ENCODE measurements around the gene CAMTA2. TPM values are rescaled to one million over a fixed set of nuclear protein-coding genes. Genes with fewer than 3 reads are reported as not detected.

CAMTA2 gene, protein sequence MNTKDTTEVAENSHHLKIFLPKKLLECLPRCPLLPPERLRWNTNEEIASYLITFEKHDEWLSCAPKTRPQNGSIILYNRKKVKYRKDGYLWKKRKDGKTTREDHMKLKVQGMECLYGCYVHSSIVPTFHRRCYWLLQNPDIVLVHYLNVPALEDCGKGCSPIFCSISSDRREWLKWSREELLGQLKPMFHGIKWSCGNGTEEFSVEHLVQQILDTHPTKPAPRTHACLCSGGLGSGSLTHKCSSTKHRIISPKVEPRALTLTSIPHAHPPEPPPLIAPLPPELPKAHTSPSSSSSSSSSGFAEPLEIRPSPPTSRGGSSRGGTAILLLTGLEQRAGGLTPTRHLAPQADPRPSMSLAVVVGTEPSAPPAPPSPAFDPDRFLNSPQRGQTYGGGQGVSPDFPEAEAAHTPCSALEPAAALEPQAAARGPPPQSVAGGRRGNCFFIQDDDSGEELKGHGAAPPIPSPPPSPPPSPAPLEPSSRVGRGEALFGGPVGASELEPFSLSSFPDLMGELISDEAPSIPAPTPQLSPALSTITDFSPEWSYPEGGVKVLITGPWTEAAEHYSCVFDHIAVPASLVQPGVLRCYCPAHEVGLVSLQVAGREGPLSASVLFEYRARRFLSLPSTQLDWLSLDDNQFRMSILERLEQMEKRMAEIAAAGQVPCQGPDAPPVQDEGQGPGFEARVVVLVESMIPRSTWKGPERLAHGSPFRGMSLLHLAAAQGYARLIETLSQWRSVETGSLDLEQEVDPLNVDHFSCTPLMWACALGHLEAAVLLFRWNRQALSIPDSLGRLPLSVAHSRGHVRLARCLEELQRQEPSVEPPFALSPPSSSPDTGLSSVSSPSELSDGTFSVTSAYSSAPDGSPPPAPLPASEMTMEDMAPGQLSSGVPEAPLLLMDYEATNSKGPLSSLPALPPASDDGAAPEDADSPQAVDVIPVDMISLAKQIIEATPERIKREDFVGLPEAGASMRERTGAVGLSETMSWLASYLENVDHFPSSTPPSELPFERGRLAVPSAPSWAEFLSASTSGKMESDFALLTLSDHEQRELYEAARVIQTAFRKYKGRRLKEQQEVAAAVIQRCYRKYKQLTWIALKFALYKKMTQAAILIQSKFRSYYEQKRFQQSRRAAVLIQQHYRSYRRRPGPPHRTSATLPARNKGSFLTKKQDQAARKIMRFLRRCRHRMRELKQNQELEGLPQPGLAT
- total RNA-seq, result 13.4 TPM

DNA sequence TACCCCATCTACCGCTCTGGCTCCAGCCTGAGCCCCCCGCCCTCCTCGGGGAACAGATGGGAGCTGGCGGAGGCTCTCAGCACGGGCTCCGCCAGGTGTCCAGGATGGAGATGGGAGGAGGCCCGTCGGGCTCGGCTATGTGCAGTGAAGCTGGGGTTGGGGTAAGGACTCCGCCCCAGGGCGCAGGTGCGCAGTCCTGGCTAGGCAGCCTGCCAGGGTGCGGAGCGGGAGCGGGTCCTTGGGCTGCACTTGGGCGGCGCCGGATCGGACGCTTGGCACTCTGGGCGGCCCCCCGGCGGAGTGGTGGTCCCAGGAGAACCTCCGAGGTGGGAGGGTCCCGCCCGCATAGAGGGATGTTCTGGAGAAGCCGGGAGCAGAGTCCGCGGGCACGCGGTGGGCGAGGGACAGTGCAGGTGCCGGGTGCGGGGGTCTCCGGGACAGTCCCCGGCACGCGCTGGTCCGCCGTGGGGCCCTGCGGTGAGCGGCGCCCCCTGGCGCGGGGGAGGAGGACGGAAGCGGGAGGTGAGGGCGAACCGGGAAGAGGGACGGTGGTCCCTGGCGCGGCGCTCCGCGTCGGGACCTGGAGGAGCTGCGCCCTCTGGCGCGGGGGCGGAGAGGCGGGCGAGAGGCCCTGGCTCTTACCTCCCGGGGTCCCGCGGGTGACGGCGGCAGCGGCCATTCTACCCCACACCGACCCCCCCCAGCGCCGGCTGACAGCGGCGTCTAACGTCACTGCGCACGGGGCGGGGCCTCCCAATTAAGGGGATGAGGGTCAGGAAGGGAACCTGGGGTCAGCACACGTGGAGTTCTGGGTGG is at the start of gene CAMTA2:
Gene CAMTA2 (minus strand): TSS at position 725 of the 816 bp plus-strand sequence. CDS start 1,453 bp downstream, outside the sequence.

DNA sequence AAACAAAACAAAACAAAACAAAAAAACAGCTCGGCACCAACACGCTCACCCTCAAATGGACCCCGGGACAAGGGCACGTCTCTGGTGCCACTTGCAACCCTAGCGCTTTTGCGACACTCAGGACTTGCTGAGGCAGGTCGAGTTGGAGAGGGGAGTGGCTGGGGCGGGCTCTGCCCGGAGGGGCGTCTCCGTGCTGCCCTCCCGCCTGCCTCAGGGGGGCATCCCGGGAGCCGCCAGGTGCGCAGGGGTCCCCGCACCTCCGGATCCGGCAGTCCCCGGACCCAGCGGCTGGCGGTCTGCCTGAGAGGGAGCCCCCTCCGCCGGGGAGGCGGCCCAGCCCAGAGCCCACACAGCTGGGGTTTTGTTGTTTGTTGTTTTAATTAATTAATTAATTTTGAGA is 47.8 kb upstream of the CAMTA2 start, which contains the start of gene SLC52A1:
Gene SLC52A1 (minus strand): TSS at position 112 of the 400 bp plus-strand sequence. CDS start 820 bp downstream, outside the sequence.

DNA sequence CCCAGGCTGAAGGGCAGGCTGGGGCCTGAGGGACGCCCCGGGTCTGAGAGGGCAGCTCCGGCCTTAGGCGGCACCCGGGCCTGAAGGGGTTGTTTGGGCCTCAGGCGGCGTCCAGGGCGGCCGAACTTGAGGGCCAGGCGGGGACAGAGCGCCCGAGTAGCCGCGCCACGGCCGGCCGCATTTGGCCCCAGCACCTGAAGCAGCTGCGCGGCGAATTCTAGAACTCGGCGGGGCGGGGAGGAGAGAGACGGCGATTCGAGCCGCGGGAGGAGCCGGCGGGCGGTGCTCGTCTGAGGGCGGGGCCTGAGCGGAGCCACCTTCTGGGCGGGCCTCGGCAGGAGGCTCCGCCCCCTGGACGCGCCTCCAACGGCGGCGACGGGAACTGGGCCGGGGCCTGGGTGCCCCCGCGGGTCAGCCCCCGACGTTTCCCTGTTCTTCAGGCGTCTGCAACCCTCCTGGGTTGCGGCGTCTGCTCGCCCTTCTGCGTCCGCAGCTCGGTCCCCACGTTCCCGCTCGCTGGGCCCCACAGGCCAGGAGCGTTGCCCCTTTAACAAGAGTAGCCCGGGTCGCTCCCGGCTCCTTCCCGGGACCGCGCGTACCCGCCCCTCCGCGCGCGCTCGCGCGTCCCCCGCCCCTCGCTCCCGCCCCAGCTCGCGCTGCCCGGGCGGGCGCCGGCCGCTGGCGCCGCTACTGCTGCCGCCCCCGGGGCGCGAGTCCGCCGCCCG is 10.0 kb upstream of the CAMTA2 start, which contains the start of the genes INCA1 and KIF1C:
Gene INCA1 (minus strand): TSS at position 221 of the 725 bp plus-strand sequence. CDS start 3,085 bp downstream, outside the sequence.
Gene KIF1C (plus strand): TSS at position 649 of the 725 bp plus-strand sequence. CDS start 2,297 bp downstream, outside the sequence.

DNA sequence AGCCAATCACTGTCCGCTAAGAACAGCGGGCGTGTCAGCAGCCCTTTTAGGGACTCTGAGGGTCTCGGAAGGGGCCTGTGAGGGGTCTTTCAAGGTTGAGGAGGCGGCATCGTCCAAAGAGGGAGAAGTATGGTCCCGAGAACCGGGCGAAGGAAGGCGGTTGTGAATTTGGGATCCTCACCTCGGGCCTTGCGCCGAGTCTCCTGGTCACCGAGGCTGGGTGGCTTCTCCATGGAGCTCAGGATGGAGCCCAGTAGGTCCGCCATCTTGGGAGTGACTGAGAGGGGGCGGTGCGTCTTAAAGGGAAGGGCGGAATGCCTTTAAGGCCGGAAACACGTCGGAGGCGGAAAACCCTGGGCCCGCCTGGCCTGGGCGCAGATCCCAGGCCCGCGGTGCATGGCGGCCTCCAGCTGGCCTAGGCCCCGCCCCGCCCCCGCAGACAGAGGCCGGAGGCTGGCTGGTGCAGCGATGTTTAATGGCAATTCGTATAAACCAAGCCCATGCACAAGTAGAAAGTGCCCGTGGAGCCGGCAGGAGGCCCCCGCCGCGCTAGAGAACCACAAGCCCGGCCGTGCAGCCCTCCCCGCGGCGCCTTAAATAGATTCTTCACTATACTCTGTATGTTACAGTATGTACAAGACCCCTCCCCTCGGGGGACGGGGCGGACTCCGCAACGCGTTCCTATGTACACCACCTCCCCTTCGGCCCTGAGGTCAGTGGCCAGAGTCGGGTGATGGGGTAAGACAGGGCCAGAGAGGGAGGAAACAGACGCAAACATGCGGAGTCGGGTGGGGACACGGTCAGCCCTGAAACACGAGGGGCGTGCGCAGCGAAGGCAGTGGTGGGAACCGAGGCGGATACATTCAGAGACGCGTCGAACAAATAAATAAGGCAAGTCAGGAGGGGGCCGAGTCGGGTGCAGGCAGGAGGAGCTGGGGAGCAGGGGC is 19.7 kb downstream of the CAMTA2 start, which contains the start of gene SPAG7:
Gene SPAG7 (minus strand): TSS at position 279 of the 947 bp plus-strand sequence. CDS start 13 bp downstream, at position 266.

DNA sequence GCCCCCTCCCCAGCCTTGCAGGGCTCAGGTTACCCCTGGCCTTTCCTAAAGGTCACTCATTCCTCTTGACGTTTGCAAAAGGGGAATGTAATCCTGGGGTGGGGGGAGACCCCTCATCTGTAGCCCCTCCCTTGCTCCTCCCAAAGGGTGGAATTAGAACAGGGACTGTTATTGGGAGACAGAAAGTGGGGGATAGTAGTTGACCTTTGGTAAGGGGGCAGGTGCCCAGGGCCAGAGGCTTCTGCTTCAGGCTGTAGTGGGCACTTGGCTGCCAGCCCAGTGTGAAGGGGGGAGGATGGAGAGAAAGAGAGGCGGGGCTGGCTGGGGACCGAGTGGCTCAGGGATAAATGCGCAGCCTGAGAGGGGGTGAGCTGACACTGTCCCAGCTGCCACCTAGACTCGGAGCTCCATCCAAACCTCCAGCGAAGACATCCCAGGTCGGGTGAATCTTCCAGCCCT is 36.7 kb downstream of the CAMTA2 start, which contains the start of gene ENO3:
Gene ENO3 (plus strand): TSS at position 374 of the 459 bp plus-strand sequence. CDS start 711 bp downstream, outside the sequence.

DNA sequence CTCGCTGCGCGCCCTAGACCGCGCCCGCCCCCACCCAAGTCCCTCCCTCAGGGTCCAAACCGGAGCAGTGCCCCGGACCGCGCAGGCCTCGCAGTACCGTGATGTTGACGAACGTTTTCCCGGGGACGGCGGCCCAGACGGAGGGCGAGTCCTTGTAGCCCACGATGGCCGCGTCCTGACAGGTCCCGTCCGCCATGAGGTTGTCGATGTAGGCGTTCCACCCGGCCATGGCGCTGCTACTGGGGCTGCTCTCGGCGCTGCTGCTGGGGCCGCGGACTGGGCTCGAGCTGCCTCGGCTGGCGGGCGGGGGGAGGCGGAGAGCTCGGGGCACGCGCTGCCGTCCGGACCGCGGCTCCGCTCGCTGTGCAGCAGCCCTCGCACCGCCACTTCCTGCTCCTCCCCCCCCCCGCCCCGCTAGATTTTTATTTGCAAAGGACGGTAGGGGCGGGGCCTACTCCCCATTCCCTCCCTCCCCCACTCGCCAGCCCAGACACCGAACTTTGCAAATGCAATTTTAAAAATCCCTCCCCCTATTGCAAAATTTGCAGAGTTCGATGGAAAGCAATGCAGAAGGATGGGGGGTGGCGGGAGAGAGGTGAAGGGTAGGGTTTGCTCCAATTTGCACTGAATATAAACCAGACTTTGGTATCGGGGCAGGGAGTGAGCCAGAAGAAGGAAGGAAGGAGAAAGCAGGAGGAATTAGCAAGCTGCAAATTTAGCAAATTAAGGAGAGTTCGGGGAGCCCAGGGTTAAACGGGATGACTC is 39.1 kb downstream of the CAMTA2 start, which contains the start of gene PFN1:
Gene PFN1 (minus strand): TSS at position 365 of the 765 bp plus-strand sequence. CDS start 136 bp downstream, at position 229.

DNA sequence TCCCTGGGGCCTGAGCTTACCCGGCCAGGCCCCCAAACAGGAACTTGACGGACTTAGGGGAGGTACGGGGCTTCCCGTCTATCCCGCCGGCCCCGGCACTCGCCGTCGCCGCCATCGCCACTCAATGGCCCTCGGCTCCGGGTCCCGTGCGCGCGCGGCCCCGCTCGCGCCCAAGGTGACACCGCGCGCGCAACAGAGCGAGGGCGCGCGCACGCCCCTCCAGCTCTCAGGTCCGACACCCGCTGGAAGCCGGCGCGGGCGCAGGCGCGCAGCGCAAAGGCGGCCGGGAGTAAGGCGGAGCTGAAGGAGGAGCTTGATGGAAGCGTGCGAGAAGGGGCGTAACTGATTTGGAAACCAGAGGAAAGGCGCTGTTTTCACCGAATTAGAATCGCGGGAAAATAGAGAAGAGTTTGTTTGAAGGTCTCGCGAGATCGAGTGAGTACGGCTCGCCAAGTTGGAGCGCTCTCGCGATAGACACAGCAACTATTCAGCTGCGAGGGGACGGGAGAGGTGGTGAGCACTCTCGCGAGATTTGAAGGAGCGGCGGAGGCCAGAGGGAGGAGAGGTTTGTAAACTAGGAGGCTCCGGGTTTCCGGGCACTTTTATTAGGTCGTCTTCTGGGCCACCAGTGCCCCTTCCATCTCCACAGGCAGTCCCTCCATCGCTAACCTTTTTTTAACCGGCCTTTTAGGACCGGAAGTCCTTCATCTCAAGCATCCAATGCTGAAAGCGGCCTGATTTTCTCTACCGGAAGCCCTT is 47.5 kb downstream of the CAMTA2 start, which contains the start of the genes RNF167 and SLC25A11:
Gene RNF167 (plus strand): TSS at position 473 of the 759 bp plus-strand sequence. CDS start 642 bp downstream, outside the sequence.
Gene SLC25A11 (minus strand): TSS at position 251 of the 759 bp plus-strand sequence. CDS start 136 bp downstream, at position 115.

DNA sequence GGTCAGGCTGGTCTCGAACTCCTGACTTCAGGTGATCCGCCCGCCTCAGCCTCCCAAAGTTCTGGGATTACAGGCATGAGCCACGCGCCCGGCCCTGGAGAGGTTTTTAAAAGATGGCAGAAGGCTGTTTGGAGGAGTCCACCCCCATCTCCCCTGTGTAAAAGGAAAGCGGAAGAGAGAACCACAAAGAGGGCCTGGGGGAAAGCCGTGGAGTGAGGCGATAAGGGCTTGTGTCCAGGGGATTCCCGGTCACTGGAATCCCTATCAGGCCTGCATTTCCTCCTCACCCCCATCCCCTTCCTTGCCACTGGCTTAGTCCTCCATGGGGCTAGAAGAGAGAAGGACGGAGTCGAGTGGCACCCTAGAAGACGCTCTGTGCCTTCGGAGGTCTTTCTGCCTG is 55.5 kb downstream of the CAMTA2 start, which contains the start of gene GP1BA:
Gene GP1BA (plus strand): TSS at position 315 of the 400 bp plus-strand sequence. CDS start 328 bp downstream, outside the sequence.

Other genes starting within 250 kb of the CAMTA2 start
- 0.27 TPM for gene ZMYND15, start 247.8 kb downstream of the CAMTA2 start, total RNA-seq
- 9.7 TPM for gene CXCL16, start 247.7 kb downstream of the CAMTA2 start, total RNA-seq
- gene TM4SF5, start 215.8 kb downstream of the CAMTA2 start, total RNA-seq, result not detected
- gene VMO1, start 201.3 kb downstream of the CAMTA2 start, total RNA-seq, result 2.3 TPM
- not detected for gene GLTPD2, start 198.7 kb downstream of the CAMTA2 start, total RNA-seq
- gene PSMB6, start 191.5 kb downstream of the CAMTA2 start, total RNA-seq, result 76.9 TPM
- gene PLD2, start 180.5 kb downstream of the CAMTA2 start, total RNA-seq, result 24.4 TPM
- 76.7 TPM for gene MINK1, start 154.3 kb downstream of the CAMTA2 start, total RNA-seq
- 9.5 TPM for gene C17orf107, start 88.1 kb downstream of the CAMTA2 start, total RNA-seq
- gene CHRNE, start 84.6 kb downstream of the CAMTA2 start, total RNA-seq, result 0.44 TPM
- 0.22 TPM for gene GP1BA, start 55.4 kb downstream of the CAMTA2 start, total RNA-seq
- 51.3 TPM for gene SLC25A11, start 47.6 kb downstream of the CAMTA2 start, total RNA-seq
- 35.5 TPM for gene RNF167, start 47.4 kb downstream of the CAMTA2 start, total RNA-seq
- 177 TPM for gene PFN1, start 39.1 kb downstream of the CAMTA2 start, total RNA-seq
- 174 TPM for gene ENO3, start 36.6 kb downstream of the CAMTA2 start, total RNA-seq
- gene SPAG7, start 19.9 kb downstream of the CAMTA2 start, total RNA-seq, result 42.4 TPM
- gene INCA1, start 9.8 kb upstream of the CAMTA2 start, total RNA-seq, result 1.3 TPM
- 32.3 TPM for gene KIF1C, start 10.3 kb upstream of the CAMTA2 start, total RNA-seq
- not detected for gene SLC52A1, start 47.8 kb upstream of the CAMTA2 start, total RNA-seq
- gene ZFP3, start 90.8 kb upstream of the CAMTA2 start, total RNA-seq, result 11.7 TPM
- gene ZNF232, start 124.2 kb upstream of the CAMTA2 start, total RNA-seq, result 11.9 TPM
- gene USP6, start 128.4 kb upstream of the CAMTA2 start, total RNA-seq, result 0.82 TPM
- 50.6 TPM for gene ZNF594, start 204.2 kb upstream of the CAMTA2 start, total RNA-seq
- 0.77 TPM for gene SCIMP, start 247.2 kb upstream of the CAMTA2 start, total RNA-seq

Measured in camera-type eye (tissue), 1 donor.